Cortex of kidney (tissue), 1 donor: ENCODE measurements around the gene ACSM4.

Source experiments
- DNase-seq: peaks from one replicate; lab custom pipeline; 2025; lab: John Stamatoyannopoulos, UW

Gene ACSM4

GRCh38 chr12:7339675-7340074 is 35.8 kb downstream of the ACSM4 start:
- DNase-seq = no peak

GRCh38 chr12:7344833-7345606 is 41.1 kb downstream of the ACSM4 start:
- DNase-seq = no peak

- no peak for DNase-seq
Observed at GRCh38 chr12:7346551-7347225, 42.8 kb downstream of the ACSM4 start.

GRCh38 chr12:7349418-7349817 is 45.5 kb downstream of the ACSM4 start:
- no peak for DNase-seq

- DNase-seq = no peak
Observed at GRCh38 chr12:7351177-7351576, 47.3 kb downstream of the ACSM4 start.

GRCh38 chr12:7352661-7353060 is 48.8 kb downstream of the ACSM4 start:
- DNase-seq = no peak

GRCh38 chr12:7354529-7354928 is 50.7 kb downstream of the ACSM4 start:
- no peak for DNase-seq

GRCh38 chr12:7361265-7361664 is 57.4 kb downstream of the ACSM4 start:
- no peak for DNase-seq

- no peak for DNase-seq
Observed at GRCh38 chr12:7362734-7363133, 58.9 kb downstream of the ACSM4 start.

GRCh38 chr12:7369274-7369729 is 65.4 kb downstream of the ACSM4 start:
- DNase-seq = no peak

- no peak for DNase-seq
Observed at GRCh38 chr12:7373226-7373625, 69.4 kb downstream of the ACSM4 start.

GRCh38 chr12:7374423-7375144 is 70.7 kb downstream of the ACSM4 start:
- no peak for DNase-seq

- no peak for DNase-seq
Observed at GRCh38 chr12:7375145-7375543, 71.3 kb downstream of the ACSM4 start.

GRCh38 chr12:7376196-7376595 is 72.3 kb downstream of the ACSM4 start:
- no peak for DNase-seq
